ENCODE data around the gene TNFAIP8L1.

The TNFAIP8L1 gene

DNA sequence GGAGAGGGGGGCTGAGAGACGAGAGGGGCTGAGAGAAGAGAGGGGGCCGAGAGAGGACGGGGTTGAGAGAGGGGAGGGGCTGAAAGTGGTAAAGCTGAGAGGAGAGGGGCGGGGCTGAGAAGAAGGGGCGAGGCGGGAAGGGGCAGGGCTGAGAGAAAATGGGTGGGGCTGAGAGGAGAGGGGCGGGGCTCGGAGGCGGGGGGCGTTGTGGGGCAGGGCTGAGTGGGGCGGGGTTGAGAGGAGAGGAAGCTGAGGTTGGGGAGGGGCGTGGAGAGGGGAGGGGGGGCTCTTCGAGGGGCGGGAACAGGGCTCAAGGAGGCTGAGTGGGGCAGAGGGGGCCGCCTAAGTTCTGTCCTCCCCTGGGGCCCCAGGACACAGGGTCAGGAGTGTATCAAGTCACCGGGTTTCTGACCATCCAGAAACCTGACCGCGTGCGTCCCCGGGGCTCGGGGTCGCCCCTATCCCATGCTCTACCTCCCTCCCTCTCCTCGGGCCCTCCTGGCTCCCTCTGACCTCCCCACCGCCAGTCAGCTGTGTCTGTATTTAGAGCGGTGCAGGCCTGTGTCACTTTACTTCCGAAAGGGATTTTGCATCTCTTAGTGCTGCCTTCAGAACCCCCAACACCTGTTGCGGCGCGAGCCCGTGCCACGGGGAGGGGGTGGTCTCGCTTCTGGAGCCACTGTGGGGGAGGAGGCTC is 41.2 kb upstream of the TNFAIP8L1 start:
- Histone ChIP-seq H3K4me3 (ENCODE audit: low read depth in 1 of 2, low read length in 2 of 2) (no peak overlapping the region), H3K36me3 (ENCODE audit: control insufficient read depth in 1 of 2, insufficient read depth in 2 of 2, low read length in 2 of 2) (no peaks in the 10 kb centered on the region), H3K4me1 (ENCODE audit: control insufficient read depth in 1 of 2, insufficient read depth in 2 of 2, low read length in 2 of 2) (peaks cover 0 to 12% of the 10 kb centered on the region in 2 donors), H3K9me3 (ENCODE audit: control insufficient read depth in 1 of 2, low read length in 2 of 2) (no peaks in the 10 kb centered on the region), H3K27ac (ENCODE audit: low read length) (no peak overlapping the region), H3K27me3 (ENCODE audit: low read depth, low read length) (peaks cover 27% of the 10 kb centered on the region)

DNA sequence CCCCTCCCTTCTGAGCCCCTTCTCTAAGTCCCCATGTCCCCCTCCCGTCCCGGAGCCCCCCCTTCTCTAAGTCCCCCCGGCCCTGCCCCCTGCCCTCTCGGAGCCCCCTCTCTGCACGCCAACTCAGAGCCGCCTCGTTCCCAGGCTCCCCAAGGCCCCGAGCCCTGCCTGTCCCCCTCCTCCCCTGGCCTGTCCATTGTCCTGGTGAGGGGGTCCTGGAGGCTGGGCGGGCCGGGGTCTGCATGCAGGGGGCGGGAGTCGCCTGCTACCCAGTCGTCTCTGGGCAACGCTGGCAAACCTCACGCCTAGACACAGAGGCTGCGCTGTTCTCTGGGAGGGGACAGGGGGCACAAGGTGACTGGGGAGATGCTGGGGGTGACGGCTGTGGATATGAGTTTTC is 40.6 kb upstream of the TNFAIP8L1 start:
- no peak overlapping the region for H3K27ac ChIP-seq (ENCODE audit: low read length)
- no peaks in the 10 kb centered on the region for H3K9me3 ChIP-seq (ENCODE audit: control insufficient read depth in 1 of 2, low read length in 2 of 2)
- peaks cover 27% of the 10 kb centered on the region for H3K27me3 ChIP-seq (ENCODE audit: low read depth, low read length)
- peaks cover 0 to 12% of the 10 kb centered on the region in 2 donors for H3K4me1 ChIP-seq (ENCODE audit: control insufficient read depth in 1 of 2, insufficient read depth in 2 of 2, low read length in 2 of 2)
- H3K36me3 ChIP-seq (ENCODE audit: control insufficient read depth in 1 of 2, insufficient read depth in 2 of 2, low read length in 2 of 2) = no peaks in the 10 kb centered on the region
- H3K4me3 ChIP-seq (ENCODE audit: low read depth in 1 of 2, low read length in 2 of 2) = no peak overlapping the region

DNA sequence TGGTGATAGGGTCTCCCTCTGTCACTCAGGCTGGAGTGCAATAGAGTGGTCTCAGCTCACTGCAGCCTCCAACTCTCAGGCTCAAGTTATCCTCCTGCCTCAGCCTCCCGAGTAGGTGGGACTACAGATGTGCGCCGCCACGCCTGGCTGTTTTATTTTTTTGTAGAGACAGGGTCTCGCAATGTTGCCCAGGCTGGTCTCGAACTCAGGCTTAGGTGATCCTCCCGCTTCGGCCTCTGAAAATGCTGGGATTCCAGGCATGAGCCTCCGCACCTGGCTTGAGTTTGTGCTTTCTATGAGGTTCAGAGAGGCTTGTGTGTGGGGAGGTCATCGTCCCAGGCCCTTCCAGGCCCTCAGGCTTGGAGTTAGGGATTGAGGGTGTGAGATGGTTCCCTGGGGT is 39.2 kb upstream of the TNFAIP8L1 start:
- peaks cover 27% of the 10 kb centered on the region for H3K27me3 ChIP-seq (ENCODE audit: low read depth, low read length)
- H3K4me3 ChIP-seq (ENCODE audit: low read depth in 1 of 2, low read length in 2 of 2) = no peak overlapping the region
- no peak overlapping the region for H3K27ac ChIP-seq (ENCODE audit: low read length)
- no peaks in the 10 kb centered on the region for H3K36me3 ChIP-seq (ENCODE audit: control insufficient read depth in 1 of 2, insufficient read depth in 2 of 2, low read length in 2 of 2)
- H3K9me3 ChIP-seq (ENCODE audit: control insufficient read depth in 1 of 2, low read length in 2 of 2) = no peaks in the 10 kb centered on the region
- peaks cover 0 to 12% of the 10 kb centered on the region in 2 donors for H3K4me1 ChIP-seq (ENCODE audit: control insufficient read depth in 1 of 2, insufficient read depth in 2 of 2, low read length in 2 of 2)

DNA sequence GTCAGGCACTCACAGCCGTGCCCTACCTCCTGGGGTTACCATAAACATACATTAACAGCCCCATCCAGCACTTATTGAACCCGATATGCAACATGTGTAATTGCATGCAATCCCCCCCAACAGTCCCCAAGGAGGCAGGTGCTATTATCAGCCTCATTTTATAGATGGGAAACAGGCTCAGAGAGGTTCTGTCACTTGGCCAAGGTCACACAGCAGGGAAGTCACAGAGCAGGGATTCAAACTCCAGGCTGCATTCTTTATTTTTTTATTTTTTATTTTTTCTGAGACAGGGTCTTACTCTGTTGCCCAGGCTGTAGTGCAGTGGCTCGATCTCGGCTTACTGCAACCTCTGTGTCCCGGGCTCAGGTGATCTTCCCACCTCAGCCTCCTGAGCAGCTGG is 38.4 kb upstream of the TNFAIP8L1 start:
- Histone ChIP-seq H3K4me3 (ENCODE audit: low read depth in 1 of 2, low read length in 2 of 2) (no peak overlapping the region), H3K27ac (ENCODE audit: low read length) (no peak overlapping the region), H3K27me3 (ENCODE audit: low read depth, low read length) (peaks cover 27% of the 10 kb centered on the region), H3K4me1 (ENCODE audit: control insufficient read depth in 1 of 2, insufficient read depth in 2 of 2, low read length in 2 of 2) (peaks cover 0 to 12% of the 10 kb centered on the region in 2 donors), H3K9me3 (ENCODE audit: control insufficient read depth in 1 of 2, low read length in 2 of 2) (no peaks in the 10 kb centered on the region), H3K36me3 (ENCODE audit: control insufficient read depth in 1 of 2, insufficient read depth in 2 of 2, low read length in 2 of 2) (no peaks in the 10 kb centered on the region)

DNA sequence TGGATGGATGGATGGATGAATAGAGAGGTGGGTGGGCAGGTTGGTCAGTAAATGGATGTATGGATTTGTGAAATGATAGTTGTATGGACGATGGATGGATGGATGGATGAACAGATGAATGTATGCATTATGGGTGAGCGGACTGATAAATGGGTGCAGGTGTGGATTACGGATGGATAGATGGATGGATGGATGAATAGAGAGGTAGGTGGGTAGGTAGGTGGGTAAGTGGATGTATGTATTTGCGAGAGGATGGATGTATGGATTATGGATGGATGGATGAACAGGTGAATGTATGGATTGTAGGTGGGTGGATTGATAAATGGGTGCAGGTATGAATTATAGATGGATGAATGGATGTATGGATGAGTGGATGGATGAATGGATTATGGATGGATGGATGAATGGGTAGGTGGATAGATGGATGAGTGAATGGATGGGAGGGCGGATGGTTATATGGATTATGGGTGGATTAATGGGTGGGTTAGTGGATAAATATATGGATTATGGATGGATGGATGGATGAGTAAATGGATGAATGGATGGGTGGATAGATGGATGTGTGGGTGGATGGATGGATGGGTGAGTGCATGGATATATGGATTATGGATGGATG is 37.0 kb upstream of the TNFAIP8L1 start:
- Histone ChIP-seq H3K27ac (ENCODE audit: low read length) (no peak overlapping the region), H3K9me3 (ENCODE audit: control insufficient read depth in 1 of 2, low read length in 2 of 2) (no peaks in the 10 kb centered on the region), H3K4me3 (ENCODE audit: low read depth in 1 of 2, low read length in 2 of 2) (no peak overlapping the region), H3K36me3 (ENCODE audit: control insufficient read depth in 1 of 2, insufficient read depth in 2 of 2, low read length in 2 of 2) (no peaks in the 10 kb centered on the region), H3K4me1 (ENCODE audit: control insufficient read depth in 1 of 2, insufficient read depth in 2 of 2, low read length in 2 of 2) (peaks cover 0 to 15% of the 10 kb centered on the region in 2 donors), H3K27me3 (ENCODE audit: low read depth, low read length) (peaks cover 30% of the 10 kb centered on the region)

DNA sequence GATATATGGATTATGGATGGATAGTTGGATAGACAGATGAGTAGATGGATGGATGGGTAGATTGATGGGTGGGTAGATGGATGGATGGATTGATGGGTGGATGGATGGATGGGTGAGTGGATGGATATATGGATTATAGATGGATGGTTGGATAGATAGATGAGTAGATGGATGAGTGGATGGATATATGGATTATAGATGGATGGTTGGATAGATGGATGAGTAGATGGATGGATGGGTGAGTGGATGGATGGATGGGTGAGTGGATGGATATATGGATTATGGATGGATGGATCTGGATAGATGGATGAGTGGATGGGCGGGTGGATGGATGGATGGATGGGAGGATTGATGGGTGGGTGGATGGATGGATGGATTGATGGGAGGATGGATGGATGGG is 36.4 kb upstream of the TNFAIP8L1 start:
- Histone ChIP-seq H3K4me3 (ENCODE audit: low read depth in 1 of 2, low read length in 2 of 2) (no peak overlapping the region), H3K27ac (ENCODE audit: low read length) (no peak overlapping the region), H3K36me3 (ENCODE audit: control insufficient read depth in 1 of 2, insufficient read depth in 2 of 2, low read length in 2 of 2) (no peaks in the 10 kb centered on the region), H3K27me3 (ENCODE audit: low read depth, low read length) (peaks cover 26% of the 10 kb centered on the region), H3K9me3 (ENCODE audit: control insufficient read depth in 1 of 2, low read length in 2 of 2) (no peaks in the 10 kb centered on the region), H3K4me1 (ENCODE audit: control insufficient read depth in 1 of 2, insufficient read depth in 2 of 2, low read length in 2 of 2) (peaks cover 0 to 10% of the 10 kb centered on the region in 2 donors)

- H3K4me3 ChIP-seq (ENCODE audit: low read depth in 1 of 2, low read length in 2 of 2) = no peak overlapping the region
- peaks cover 14% of the 10 kb centered on the region for H3K27me3 ChIP-seq (ENCODE audit: low read depth, low read length)
- H3K9me3 ChIP-seq (ENCODE audit: control insufficient read depth in 1 of 2, low read length in 2 of 2) = no peaks in the 10 kb centered on the region
- H3K27ac ChIP-seq (ENCODE audit: low read length) = no peak overlapping the region
- no peaks in the 10 kb centered on the region for H3K36me3 ChIP-seq (ENCODE audit: control insufficient read depth in 1 of 2, insufficient read depth in 2 of 2, low read length in 2 of 2)
- peaks cover 0 to 4% of the 10 kb centered on the region in 2 donors for H3K4me1 ChIP-seq (ENCODE audit: control insufficient read depth in 1 of 2, insufficient read depth in 2 of 2, low read length in 2 of 2)
Observed at GRCh38 chr19:4604912-4605311, 34.4 kb upstream of the TNFAIP8L1 start.

- Histone ChIP-seq H3K9me3 (ENCODE audit: control insufficient read depth in 1 of 2, low read length in 2 of 2) (no peaks in the 10 kb centered on the region), H3K27ac (ENCODE audit: low read length) (no peak overlapping the region), H3K4me3 (ENCODE audit: low read depth in 1 of 2, low read length in 2 of 2) (no peak overlapping the region), H3K36me3 (ENCODE audit: control insufficient read depth in 1 of 2, insufficient read depth in 2 of 2, low read length in 2 of 2) (no peaks in the 10 kb centered on the region), H3K4me1 (ENCODE audit: control insufficient read depth in 1 of 2, insufficient read depth in 2 of 2, low read length in 2 of 2) (peaks cover 0 to 4% of the 10 kb centered on the region in 2 donors), H3K27me3 (ENCODE audit: low read depth, low read length) (peaks cover 10% of the 10 kb centered on the region)
Observed at GRCh38 chr19:4606181-4606580, 33.1 kb upstream of the TNFAIP8L1 start.

DNA sequence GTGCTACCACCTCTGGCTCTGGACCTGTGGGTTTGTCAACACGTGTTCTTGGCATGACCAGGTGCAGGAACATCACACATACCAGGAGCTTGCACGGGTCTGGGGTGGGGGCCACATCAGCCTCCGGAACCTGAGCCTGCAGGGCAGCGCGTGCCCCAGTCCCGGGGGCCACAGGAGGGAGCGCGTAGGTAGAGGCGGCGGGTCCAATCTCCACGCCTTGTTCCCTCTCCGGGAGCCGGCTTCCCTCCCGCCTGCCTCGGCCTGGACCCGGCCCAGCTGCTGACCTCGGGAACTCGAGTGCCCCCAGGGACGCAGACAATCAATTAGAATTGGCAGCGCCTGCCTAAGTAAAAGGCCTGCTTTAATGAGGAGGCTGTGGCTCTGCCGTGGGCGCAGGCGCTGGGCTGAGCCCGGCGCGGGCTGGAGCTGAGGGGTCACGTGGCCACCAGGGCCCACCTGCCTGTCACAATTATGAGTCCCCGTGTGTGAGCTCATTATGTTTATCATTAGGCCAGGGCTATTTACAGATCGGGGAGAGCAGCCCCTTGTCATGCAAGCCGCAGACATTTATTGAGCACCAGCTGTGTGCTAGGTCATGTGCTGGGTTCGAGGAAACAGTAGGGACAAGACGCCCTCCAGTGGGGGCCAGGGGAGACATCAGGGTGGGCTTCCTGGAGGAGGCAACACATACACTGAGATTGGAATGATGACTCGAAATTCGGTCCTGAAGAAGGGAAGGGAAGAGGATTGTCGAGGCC is 32.2 kb upstream of the TNFAIP8L1 start:
- Histone ChIP-seq H3K9me3 (ENCODE audit: control insufficient read depth in 1 of 2, low read length in 2 of 2) (no peaks in the 10 kb centered on the region), H3K4me3 (ENCODE audit: low read depth in 1 of 2, low read length in 2 of 2) (no peak overlapping the region), H3K27me3 (ENCODE audit: low read depth, low read length) (peaks cover 10% of the 10 kb centered on the region), H3K27ac (ENCODE audit: low read length) (no peak overlapping the region), H3K4me1 (ENCODE audit: control insufficient read depth in 1 of 2, insufficient read depth in 2 of 2, low read length in 2 of 2) (peaks cover 0 to 4% of the 10 kb centered on the region in 2 donors), H3K36me3 (ENCODE audit: control insufficient read depth in 1 of 2, insufficient read depth in 2 of 2, low read length in 2 of 2) (no peaks in the 10 kb centered on the region)

DNA sequence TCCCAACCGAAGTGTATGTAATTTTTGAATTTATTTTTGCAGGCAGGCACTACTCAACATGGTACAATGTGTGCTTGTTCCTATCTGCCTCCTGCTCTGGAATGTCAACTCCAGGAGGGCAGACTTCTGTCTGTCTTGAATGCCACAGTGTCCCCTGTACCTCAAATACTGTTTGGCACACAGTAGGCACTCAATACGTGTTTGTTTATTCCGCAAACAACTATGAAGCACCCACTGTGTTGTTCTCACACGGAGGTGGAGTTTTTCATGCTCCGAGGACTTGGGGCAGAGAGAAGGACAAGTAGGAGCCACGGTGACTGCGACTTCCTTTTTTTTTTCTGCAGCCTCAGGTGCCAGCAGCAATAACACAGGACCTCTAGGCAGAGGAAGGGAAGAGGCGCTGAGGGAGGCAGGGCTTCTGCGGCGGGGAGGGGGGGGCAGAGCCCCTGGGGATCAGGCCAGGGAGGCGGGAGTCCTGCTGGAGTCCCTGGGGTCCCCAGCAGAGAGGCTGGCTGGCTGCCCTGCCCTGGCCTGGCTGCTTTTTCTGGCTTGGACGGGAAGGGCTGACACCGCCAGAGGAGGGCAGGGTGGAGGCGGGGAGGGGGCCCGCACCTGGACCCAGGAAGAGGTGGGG is 29.3 kb upstream of the TNFAIP8L1 start:
- Histone ChIP-seq H3K4me3 (ENCODE audit: low read depth in 1 of 2, low read length in 2 of 2) (no peak overlapping the region), H3K27ac (ENCODE audit: low read length) (no peak overlapping the region), H3K4me1 (ENCODE audit: control insufficient read depth in 1 of 2, insufficient read depth in 2 of 2, low read length in 2 of 2) (peaks cover 0 to 4% of the 10 kb centered on the region in 2 donors)

DNA sequence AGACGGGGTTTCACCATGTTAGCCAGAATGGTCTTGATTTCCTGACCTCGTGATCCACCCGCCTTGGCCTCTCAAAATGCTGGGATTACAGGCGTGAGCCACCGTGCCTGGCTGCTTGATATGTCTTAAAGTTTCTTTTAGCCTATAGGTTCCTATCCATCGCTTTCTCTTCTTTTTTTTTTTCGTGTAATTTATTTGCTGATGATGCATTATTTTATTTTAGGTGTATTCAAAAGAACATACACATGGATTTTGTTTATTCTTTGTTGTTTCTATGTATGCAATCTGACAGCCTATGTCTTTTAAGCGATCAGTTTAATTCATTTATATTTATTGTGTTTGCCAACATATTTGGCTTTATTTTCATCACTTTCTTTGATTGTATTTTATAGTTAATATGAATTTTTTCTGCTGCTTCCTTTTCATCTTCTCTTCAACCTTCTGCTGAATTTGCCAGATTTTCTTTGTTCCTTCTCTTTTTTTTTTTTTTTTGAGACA is 26.0 kb upstream of the TNFAIP8L1 start:
- Histone ChIP-seq H3K4me1 (ENCODE audit: control insufficient read depth in 1 of 2, insufficient read depth in 2 of 2, low read length in 2 of 2) (no peaks in the 10 kb centered on the region), H3K27ac (ENCODE audit: low read length) (no peak overlapping the region), H3K9me3 (ENCODE audit: control insufficient read depth in 1 of 2, low read length in 2 of 2) (no peaks in the 10 kb centered on the region), H3K4me3 (ENCODE audit: low read depth in 1 of 2, low read length in 2 of 2) (no peak overlapping the region), H3K27me3 (ENCODE audit: low read depth, low read length) (no peaks in the 10 kb centered on the region), H3K36me3 (ENCODE audit: control insufficient read depth in 1 of 2, insufficient read depth in 2 of 2, low read length in 2 of 2) (no peaks in the 10 kb centered on the region)

More for the DNA sequence above, 29.3 kb upstream of the TNFAIP8L1 start:
- H3K36me3 ChIP-seq (ENCODE audit: control insufficient read depth in 1 of 2, insufficient read depth in 2 of 2, low read length in 2 of 2) = no peaks in the 10 kb centered on the region
- H3K27me3 ChIP-seq (ENCODE audit: low read depth, low read length) = peaks cover 4% of the 10 kb centered on the region
- no peaks in the 10 kb centered on the region for H3K9me3 ChIP-seq (ENCODE audit: control insufficient read depth in 1 of 2, low read length in 2 of 2)
